Effector memory CD4-positive, alpha-beta T cell (primary cell): Measurements from ENCODE around the gene SS18.

Experiments used
- DNase-seq, 3 donors: peaks; one replicate each; pipeline ENCODE4 v3.0.0-alpha.2; 2020
- H3K27ac ChIP-seq: 2 replicates; pipeline ENCODE4 v1.7.0; 2013; ENCODE audit warnings: mild to moderate bottlenecking, low read length, moderate library complexity; ENCODE audit not compliant: insufficient read depth, poor library complexity, severe bottlenecking
- H3K27me3 ChIP-seq: replicated peaks from 2 replicates; pipeline ENCODE4 v1.7.0; 2013; ENCODE audit warnings: mild to moderate bottlenecking, low read length; ENCODE audit not compliant: insufficient read depth, control insufficient read depth, poor library complexity, severe bottlenecking
- H3K36me3 ChIP-seq: 2 replicates; pipeline ENCODE4 v1.7.0; 2013; ENCODE audit warnings: mild to moderate bottlenecking, low read length, moderate library complexity; ENCODE audit not compliant: control insufficient read depth, insufficient read depth
- H3K4me1 ChIP-seq: 2 replicates; pipeline ENCODE4 v1.7.0; 2013; ENCODE audit warnings: low read length, mild to moderate bottlenecking; ENCODE audit not compliant: control insufficient read depth, insufficient read depth, poor library complexity, severe bottlenecking
- H3K4me3 ChIP-seq: 2 replicates; pipeline ENCODE4 v1.7.0; 2013; ENCODE audit warnings: low read length, low read depth, mild to moderate bottlenecking; ENCODE audit not compliant: insufficient read depth, poor library complexity, severe bottlenecking
- H3K9me3 ChIP-seq: 2 replicates; pipeline ENCODE4 v1.7.0; 2013; ENCODE audit warnings: mild to moderate bottlenecking, low read length, moderate library complexity; ENCODE audit not compliant: control insufficient read depth

Gene SS18

GRCh38 chr18:26044807-26045206 lies 45.6 kb downstream of the SS18 start:
- DNase-seq: no peak
- Histone ChIP-seq H3K27me3 (no peaks in the 10 kb centered on the region), H3K4me1 (no peaks in the 10 kb centered on the region), H3K9me3 (no peaks in the 10 kb centered on the region), H3K4me3 (no peak overlapping the region), H3K27ac (no peak overlapping the region), H3K36me3 (peaks cover 2% of the 10 kb centered on the region)

GRCh38 chr18:26040051-26040656 lies 50.3 kb downstream of the SS18 start:
- Histone ChIP-seq H3K27me3 (no peaks in the 10 kb centered on the region), H3K36me3 (peaks cover 17% of the 10 kb centered on the region), H3K4me1 (no peaks in the 10 kb centered on the region), H3K4me3 (no peak overlapping the region), H3K9me3 (no peaks in the 10 kb centered on the region), H3K27ac (no peak overlapping the region)
- DNase-seq: no peak

DNA sequence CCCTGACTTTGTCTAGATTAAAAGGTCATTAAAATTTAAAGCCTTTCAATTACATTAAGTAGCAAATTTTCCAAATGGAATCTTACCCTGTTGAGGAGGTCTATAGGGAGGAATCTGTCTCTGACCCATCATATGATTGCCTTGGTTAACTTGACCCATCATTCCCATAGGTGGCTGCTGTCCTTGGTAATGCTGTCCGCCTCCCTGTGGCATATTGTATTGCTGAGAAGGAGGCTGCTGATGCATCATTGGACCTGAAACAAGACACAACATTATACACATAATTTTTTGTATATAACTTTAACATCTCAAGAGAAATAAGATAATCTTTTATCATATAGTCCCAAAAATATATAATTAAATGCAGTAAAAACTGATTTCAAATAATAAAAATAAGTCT lies 51.2 kb downstream of the SS18 start:
- H3K27me3 ChIP-seq: no peaks in the 10 kb centered on the region
- no peak overlapping the region for H3K27ac ChIP-seq
- H3K36me3 ChIP-seq: peaks cover 26% of the 10 kb centered on the region
- H3K4me1 ChIP-seq: no peaks in the 10 kb centered on the region
- H3K9me3 ChIP-seq: no peaks in the 10 kb centered on the region
- no peak overlapping the region for H3K4me3 ChIP-seq
- no peak for DNase-seq

GRCh38 chr18:26036635-26037034 lies 53.8 kb downstream of the SS18 start:
- no peaks in the 10 kb centered on the region for H3K9me3 ChIP-seq
- H3K27me3 ChIP-seq: no peaks in the 10 kb centered on the region
- no peak overlapping the region for H3K27ac ChIP-seq
- no peak for DNase-seq
- no peaks in the 10 kb centered on the region for H3K4me1 ChIP-seq
- no peak overlapping the region for H3K4me3 ChIP-seq
- H3K36me3 ChIP-seq: peaks cover 48% of the 10 kb centered on the region

DNA sequence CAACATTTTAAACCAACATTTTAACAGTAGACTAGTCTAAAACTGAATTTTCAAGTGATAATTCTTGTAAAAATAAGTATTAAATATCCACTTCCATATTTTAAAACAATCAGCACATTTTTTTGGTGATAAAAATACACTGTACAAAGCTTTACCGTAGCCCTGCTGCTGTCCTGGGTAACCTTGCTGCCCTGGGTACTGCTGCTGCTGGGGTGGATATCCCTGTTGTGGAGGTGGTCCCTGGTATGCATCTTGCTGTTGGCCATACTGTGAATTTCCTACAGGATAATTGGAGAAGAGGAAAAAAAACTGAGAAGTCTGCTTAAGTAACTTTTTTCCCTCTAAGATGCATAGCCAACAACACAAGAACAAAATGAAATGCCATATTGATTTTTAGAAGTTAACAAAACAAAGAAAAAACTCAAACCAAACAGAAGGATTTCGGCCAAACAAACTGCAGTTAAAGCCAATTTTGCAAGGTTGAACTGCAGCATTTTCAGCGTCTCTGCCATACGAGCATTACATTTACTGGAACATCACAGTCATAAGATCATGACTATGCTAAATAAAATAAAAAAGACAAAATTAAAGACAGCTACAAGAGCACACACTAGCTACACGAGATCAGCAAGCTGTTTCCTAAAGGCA lies 55.4 kb downstream of the SS18 start:
- H3K27me3 ChIP-seq: no peaks in the 10 kb centered on the region

DNA sequence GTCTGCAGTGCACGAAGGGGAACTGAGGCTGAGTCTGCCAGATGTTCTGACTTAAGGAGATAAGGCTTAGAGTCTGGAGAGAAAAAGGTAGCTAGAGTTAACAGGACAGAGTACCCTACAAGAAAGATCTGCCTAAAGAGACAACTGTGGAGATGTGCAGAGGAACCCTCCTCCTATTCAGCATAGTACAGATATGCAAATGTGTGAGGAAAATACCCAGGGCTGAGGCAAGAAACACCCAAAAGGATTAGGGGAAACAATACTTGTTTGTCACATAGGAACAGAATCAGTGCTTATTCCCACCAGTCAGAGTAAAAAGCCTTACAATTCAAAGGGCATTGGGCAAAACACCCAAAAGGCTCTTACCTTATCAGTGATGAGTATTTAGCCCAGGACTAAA lies 67.8 kb downstream of the SS18 start:
- Histone ChIP-seq H3K9me3 (no peaks in the 10 kb centered on the region), H3K36me3 (peaks cover 56% of the 10 kb centered on the region), H3K4me1 (no peaks in the 10 kb centered on the region), H3K27ac (no peak overlapping the region), H3K27me3 (no peaks in the 10 kb centered on the region), H3K4me3 (no peak overlapping the region)
- DNase-seq: no peak

More for the DNA sequence above, 55.4 kb downstream of the SS18 start:
- Histone ChIP-seq H3K4me3 (no peak overlapping the region), H3K27ac (no peak overlapping the region), H3K4me1 (no peaks in the 10 kb centered on the region), H3K36me3 (peaks cover 57% of the 10 kb centered on the region), H3K9me3 (no peaks in the 10 kb centered on the region)
- DNase-seq: no peak

- peaks cover 63% of the 10 kb centered on the region for H3K36me3 ChIP-seq
- no peak for DNase-seq
- no peaks in the 10 kb centered on the region for H3K4me1 ChIP-seq
- H3K27me3 ChIP-seq: no peaks in the 10 kb centered on the region
- H3K27ac ChIP-seq: no peak overlapping the region
- no peak overlapping the region for H3K4me3 ChIP-seq
- H3K9me3 ChIP-seq: no peaks in the 10 kb centered on the region
These were observed 69.2 kb downstream of the SS18 start for GRCh38 chr18:26021061-26021754.

GRCh38 chr18:26017929-26018328 lies 72.5 kb downstream of the SS18 start:
- DNase-seq: no peak
- no peak overlapping the region for H3K4me3 ChIP-seq
- no peaks in the 10 kb centered on the region for H3K4me1 ChIP-seq
- H3K9me3 ChIP-seq: no peaks in the 10 kb centered on the region
- peaks cover 45% of the 10 kb centered on the region for H3K36me3 ChIP-seq
- no peaks in the 10 kb centered on the region for H3K27me3 ChIP-seq
- no peak overlapping the region for H3K27ac ChIP-seq

GRCh38 chr18:26014462-26014861 lies 76.0 kb downstream of the SS18 start:
- no peaks in the 10 kb centered on the region for H3K9me3 ChIP-seq
- H3K4me3 ChIP-seq: no peak overlapping the region
- peaks cover 20% of the 10 kb centered on the region for H3K36me3 ChIP-seq
- no peak for DNase-seq
- no peak overlapping the region for H3K27ac ChIP-seq
- no peaks in the 10 kb centered on the region for H3K27me3 ChIP-seq
- no peaks in the 10 kb centered on the region for H3K4me1 ChIP-seq

DNA sequence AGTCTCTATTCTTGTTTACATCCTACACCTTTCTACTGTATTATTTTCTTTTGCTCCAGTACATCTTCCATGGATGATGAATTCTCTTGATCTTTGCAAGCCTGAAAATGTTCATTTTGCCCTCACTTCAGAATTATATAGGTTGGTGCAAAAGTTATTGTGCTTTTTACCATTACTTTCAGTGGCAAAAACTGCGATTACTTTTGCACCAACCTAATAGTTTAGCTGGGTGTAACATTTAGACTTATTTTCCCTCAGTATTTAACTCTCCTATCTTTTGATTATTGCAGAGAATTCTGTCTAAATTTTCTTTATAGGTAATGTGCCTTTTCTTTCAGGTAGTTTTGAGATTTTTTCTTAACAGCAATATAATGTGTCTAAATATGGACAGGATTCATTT lies 81.8 kb downstream of the SS18 start:
- H3K4me1 ChIP-seq: no peaks in the 10 kb centered on the region
- DNase-seq: no peak
- no peak overlapping the region for H3K4me3 ChIP-seq
- H3K36me3 ChIP-seq: no peaks in the 10 kb centered on the region
- H3K9me3 ChIP-seq: no peaks in the 10 kb centered on the region
- no peak overlapping the region for H3K27ac ChIP-seq
- H3K27me3 ChIP-seq: no peaks in the 10 kb centered on the region
